ENCODE data around the gene SDF4. TPM values are rescaled to one million over a fixed set of nuclear protein-coding genes. Genes with fewer than 3 reads are reported as not detected.

SDF4 gene
- total RNA-seq, 1 experiment from 2014 or later = 122 TPM

- Mint-ChIP-seq H3K4me1 (ENCODE audit: insufficient read depth, unreplicated experiment) (peaks cover 17% of the 10 kb centered on the region), H3K36me3 (ENCODE audit: insufficient read depth, unreplicated experiment) (peaks cover 24% of the 10 kb centered on the region), H3K4me3 (ENCODE audit: unreplicated experiment) (peak within 1 kb of the TSS; percentile 83), H3K27me3 (ENCODE audit: insufficient read depth, unreplicated experiment) (no peaks in the 10 kb centered on the region), H3K27ac (ENCODE audit: low read depth, unreplicated experiment) (peak within 1 kb of the TSS; percentile 82), H3K9me3 (ENCODE audit: unreplicated experiment) (no peaks in the 10 kb centered on the region)
- peak; percentile 87 for DNase-seq (ENCODE audit: unreplicated experiment)
- intact Hi-C loops (cut with micrococcal nuclease) = no loop called here
- ChIA-PET POLR2A (interaction anchor here (0.6 to 1.4 kb wide), 13 partner anchors 8 to 252 kb away, joined by 3 to 8 read pairs (median 3); partner anchors contain the start of gene AURKAIP1), CTCF (interaction anchor here (0.6 kb wide), 1 partner anchor 231 kb away, joined by 3 read pairs; no protein-coding TSS in a partner anchor)
- no TSS peak for BruUV-seq (replicated peaks)
- TF ChIP-seq CTCF (IDR thresholded peaks at IDR 0.05; ENCODE audit: unreplicated experiment) = no peak
These were observed 41.9 kb upstream of the SDF4 start, which contains the start of gene UBE2J2 for GRCh38 chr1:1273512-1274298. UBE2J2 (minus strand) TSS chr1:1273854; CDS start chr1:1267992, 5,862 bp downstream.

- BruUV-seq (replicated peaks) = no TSS peak
- Mint-ChIP-seq H3K27ac (ENCODE audit: low read depth, unreplicated experiment) (peak overlapping the region; percentile 82), H3K36me3 (ENCODE audit: insufficient read depth, unreplicated experiment) (peaks cover 29% of the 10 kb centered on the region), H3K4me1 (ENCODE audit: insufficient read depth, unreplicated experiment) (peaks cover 17% of the 10 kb centered on the region), H3K4me3 (ENCODE audit: unreplicated experiment) (peak overlapping the region; percentile 83), H3K27me3 (ENCODE audit: insufficient read depth, unreplicated experiment) (no peaks in the 10 kb centered on the region), H3K9me3 (ENCODE audit: unreplicated experiment) (no peaks in the 10 kb centered on the region)
- no peak for DNase-seq (ENCODE audit: unreplicated experiment)
- intact Hi-C loops (cut with micrococcal nuclease) = no loop called here
- CTCF ChIA-PET = interaction anchor here (0.6 kb wide), 1 partner anchor 231 kb away, joined by 3 read pairs; no protein-coding TSS in a partner anchor
- POLR2A ChIA-PET = interaction anchor here (0.6 to 1.4 kb wide), 10 partner anchors 9 to 252 kb away, joined by 3 to 8 read pairs (median 4); partner anchors contain the start of gene AURKAIP1
- no peak for TF ChIP-seq CTCF (IDR thresholded peaks at IDR 0.05; ENCODE audit: unreplicated experiment)
These were observed 41.4 kb upstream of the SDF4 start for GRCh38 chr1:1273209-1273511.

- TSS peak; percentile 38 for BruUV-seq (replicated peaks)
- ChIA-PET POLR2A (interaction anchor here (0.7 to 1.4 kb wide), 7 partner anchors 8 to 193 kb away, joined by 3 to 7 read pairs (median 4); partner anchors contain the start of gene AURKAIP1), CTCF (interaction anchor here (0.6 kb wide), 1 partner anchor 127 kb away, joined by 3 read pairs; no protein-coding TSS in a partner anchor)
- peak overlapping the region; percentile 82 for H3K27ac Mint-ChIP-seq (ENCODE audit: low read depth, unreplicated experiment)
- no peak for TF ChIP-seq CTCF (IDR thresholded peaks at IDR 0.05; ENCODE audit: unreplicated experiment)
- DNase-seq (ENCODE audit: unreplicated experiment) = peak; percentile 46
- H3K36me3 Mint-ChIP-seq (ENCODE audit: insufficient read depth, unreplicated experiment) = peaks cover 33% of the 10 kb centered on the region
- H3K9me3 Mint-ChIP-seq (ENCODE audit: unreplicated experiment) = no peaks in the 10 kb centered on the region
- no peaks in the 10 kb centered on the region for H3K27me3 Mint-ChIP-seq (ENCODE audit: insufficient read depth, unreplicated experiment)
- intact Hi-C loops (cut with micrococcal nuclease) = no loop called here
- peaks cover 17% of the 10 kb centered on the region for H3K4me1 Mint-ChIP-seq (ENCODE audit: insufficient read depth, unreplicated experiment)
- H3K4me3 Mint-ChIP-seq (ENCODE audit: unreplicated experiment) = peak overlapping the region; percentile 83
These were observed 40.8 kb upstream of the SDF4 start for GRCh38 chr1:1272341-1273208.

Measured in MCF 10A (cell line).